WERI-Rb-1 (cell line): Measurements from ENCODE around the gene FAM110D.

Experiments used
- DNase-seq: peaks from one replicate; pipeline ENCODE4 v3.0.0-alpha.2; 2020
- H3K27ac ChIP-seq: fragments of 250-450 bp; sonication (Bioruptor Pico); 2 replicates; pipeline ENCODE4 v1.5.1; 2020; ENCODE audit warnings: mild to moderate bottlenecking, moderate library complexity
- H3K27me3 ChIP-seq: fragments of 250-450 bp; sonication (Bioruptor Pico); 2 replicates; pipeline ENCODE4 v1.5.1; 2021; ENCODE audit warnings: mild to moderate bottlenecking, low read depth, moderate library complexity; ENCODE audit not compliant: insufficient read depth, severe bottlenecking
- H3K36me3 ChIP-seq: fragments of 250-450 bp; sonication (Bioruptor Pico); 2 replicates; pipeline ENCODE4 v1.5.1; 2020; ENCODE audit warnings: mild to moderate bottlenecking, moderate library complexity
- H3K4me3 ChIP-seq: 2 replicates; pipeline ENCODE4 v1.5.1; 2011; ENCODE audit warnings: low read depth, mild to moderate bottlenecking, control low read depth, low read length
- H3K9me3 ChIP-seq: fragments of 250-450 bp; sonication (Bioruptor Pico); 2 replicates; pipeline ENCODE4 v1.5.1; 2021; ENCODE audit warnings: mild to moderate bottlenecking, moderate library complexity; ENCODE audit not compliant: severe bottlenecking
- CTCF ChIP-seq: IDR thresholded peaks from 2 replicates; pipeline ENCODE4 v1.5.1; 2011; ENCODE audit warnings: low read depth, mild to moderate bottlenecking, control low read depth, inconsistent platforms, low read length

FAM110D gene

GRCh38 chr1:26129778-26130177, 29.1 kb upstream of the FAM110D start:
- H3K27me3 ChIP-seq: no peaks in the 10 kb centered on the region
- no peaks in the 10 kb centered on the region; the same call in 1 of the 2 replicates for H3K36me3 ChIP-seq
- H3K27ac ChIP-seq: no peak overlapping the region
- no peak for DNase-seq
- H3K9me3 ChIP-seq: no peaks in the 10 kb centered on the region
- TF ChIP-seq CTCF: no peak
- H3K4me3 ChIP-seq: no peak overlapping the region

GRCh38 chr1:26130695-26131094, 28.2 kb upstream of the FAM110D start:
- H3K27ac ChIP-seq: no peak overlapping the region
- H3K36me3 ChIP-seq: no peaks in the 10 kb centered on the region
- DNase-seq: no peak
- no peaks in the 10 kb centered on the region for H3K27me3 ChIP-seq
- H3K9me3 ChIP-seq: peaks cover 3% of the 10 kb centered on the region
- TF ChIP-seq CTCF: no peak
- no peak overlapping the region for H3K4me3 ChIP-seq

GRCh38 chr1:26132128-26132833, 26.6 kb upstream of the FAM110D start:
- Histone ChIP-seq H3K27ac (no peak overlapping the region), H3K36me3 (no peaks in the 10 kb centered on the region), H3K27me3 (no peaks in the 10 kb centered on the region), H3K4me3 (no peak overlapping the region), H3K9me3 (peaks cover 3% of the 10 kb centered on the region)
- DNase-seq: no peak
- no peak for TF ChIP-seq CTCF

- TF ChIP-seq CTCF: no peak
- no peaks in the 10 kb centered on the region for H3K36me3 ChIP-seq
- DNase-seq: no peak
- H3K9me3 ChIP-seq: peaks cover 3% of the 10 kb centered on the region
- no peaks in the 10 kb centered on the region for H3K27me3 ChIP-seq
- no peak overlapping the region for H3K27ac ChIP-seq
- no peak overlapping the region for H3K4me3 ChIP-seq
Observed at GRCh38 chr1:26132834-26133167, 26.1 kb upstream of the FAM110D start.

GRCh38 chr1:26134466-26134865, 24.4 kb upstream of the FAM110D start:
- TF ChIP-seq CTCF: no peak
- Histone ChIP-seq H3K9me3 (peaks cover 3% of the 10 kb centered on the region), H3K36me3 (no peaks in the 10 kb centered on the region), H3K4me3 (no peak overlapping the region), H3K27ac (no peak overlapping the region), H3K27me3 (no peaks in the 10 kb centered on the region)
- no peak for DNase-seq

GRCh38 chr1:26138974-26139558, 19.8 kb upstream of the FAM110D start:
- Histone ChIP-seq H3K36me3 (no peaks in the 10 kb centered on the region), H3K27me3 (no peaks in the 10 kb centered on the region), H3K9me3 (peaks cover 3% of the 10 kb centered on the region), H3K27ac (no peak overlapping the region), H3K4me3 (no peak overlapping the region)
- TF ChIP-seq CTCF: no peak
- no peak for DNase-seq
